Type B pancreatic cell (in vitro differentiated cells): ENCODE measurements around the gene CRIP1. TPM values are rescaled to one million over a fixed set of nuclear protein-coding genes. Genes with fewer than 3 reads are reported as not detected.

Experiments used
- DNase-seq: peaks from one replicate; pipeline ENCODE4 v3.0.0; 2021; ENCODE audit warnings: mixed read lengths; ENCODE audit not compliant: unreplicated experiment; ENCODE audit errors: extremely low spot score
- H3K27ac Mint-ChIP-seq: 2 replicates; pipeline ENCODE4 v1.8.0; 2021; ENCODE audit warnings: mild to moderate bottlenecking, mixed read lengths
- H3K27me3 Mint-ChIP-seq: 2 replicates; pipeline ENCODE4 v1.8.0; 2021; ENCODE audit warnings: mixed read lengths
- H3K36me3 Mint-ChIP-seq: 2 replicates; pipeline ENCODE4 v1.8.0; 2021; ENCODE audit warnings: mixed read lengths
- H3K4me1 Mint-ChIP-seq: one replicate; pipeline ENCODE4 v1.8.0; 2021; ENCODE audit warnings: mixed read lengths; ENCODE audit not compliant: unreplicated experiment
- H3K4me3 Mint-ChIP-seq: 2 replicates; pipeline ENCODE4 v1.8.0; 2021; ENCODE audit warnings: mild to moderate bottlenecking, mixed read lengths
- H3K9me3 Mint-ChIP-seq: 2 replicates; pipeline ENCODE4 v1.8.0; 2021; ENCODE audit warnings: mixed read lengths
- total RNA-seq: library from RNA; stranded (reverse); gene quantifications from 2 replicates; pipeline ENCODE4 v1.2.1, GENCODE V29; 2021; ENCODE audit warnings: low replicate concordance
- TF ChIP-seq, protein P1 (sequence below): fragments of 200-600 bp; sonication (generic); conservative IDR thresholded peaks from 2 replicates; pipeline ENCODE4 v1.5.0; 2021; ENCODE audit warnings: antibody characterized with exemption, mild to moderate bottlenecking

Gene CRIP1
- total RNA-seq, 1 donor from 2014 or later, result 15.4 TPM

DNA sequence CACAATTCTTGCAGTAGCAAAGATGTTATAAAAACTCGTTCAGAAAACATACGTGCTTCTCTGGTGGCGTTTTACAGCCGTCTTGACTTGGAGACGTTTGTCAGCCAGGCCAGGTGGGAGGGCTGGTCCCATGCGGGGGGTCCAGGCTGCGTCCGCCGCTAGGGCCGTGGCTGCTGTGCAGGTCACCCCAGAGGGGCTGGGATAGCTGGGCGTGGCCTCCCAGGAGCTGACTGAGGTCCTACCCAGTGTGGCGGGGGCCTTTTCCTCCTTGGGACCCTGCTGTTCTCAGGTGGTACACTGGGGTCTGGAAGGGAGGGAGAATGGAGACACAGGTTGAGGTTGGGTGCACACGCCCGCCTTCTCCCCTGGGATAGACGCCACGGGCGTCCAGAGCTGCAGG, 41.8 kb upstream of the CRIP1 start:
- H3K27me3 Mint-ChIP-seq, result no peaks in the 10 kb centered on the region
- H3K36me3 Mint-ChIP-seq, result no peaks in the 10 kb centered on the region

DNA sequence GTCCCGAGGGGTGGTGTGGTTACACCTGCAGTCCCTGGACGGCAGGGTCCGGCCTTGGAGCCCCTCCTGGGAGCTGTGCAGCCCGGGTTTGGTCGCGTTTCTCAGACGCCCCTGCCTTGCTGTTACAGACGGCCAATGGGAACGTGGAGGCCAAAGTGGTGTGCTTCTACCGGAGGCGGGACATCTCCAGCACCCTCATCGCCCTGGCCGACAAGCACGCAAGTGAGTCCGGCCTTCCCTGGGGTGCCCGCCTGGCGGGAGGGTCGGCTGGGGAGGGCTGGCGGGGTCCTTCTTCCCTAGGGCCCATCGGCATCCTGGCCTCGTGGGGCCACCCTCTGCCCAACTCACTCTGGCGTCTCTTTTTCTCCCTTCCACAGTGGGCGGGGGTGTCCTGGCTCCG, 41.4 kb upstream of the CRIP1 start:
- Mint-ChIP-seq H3K27me3 (no peaks in the 10 kb centered on the region), H3K4me3 (no peak overlapping the region), H3K36me3 (no peaks in the 10 kb centered on the region), H3K9me3 (no peaks in the 10 kb centered on the region), H3K27ac (no peak overlapping the region), H3K4me1 (peaks cover 4% of the 10 kb centered on the region)
- TF ChIP-seq, protein P1, sequence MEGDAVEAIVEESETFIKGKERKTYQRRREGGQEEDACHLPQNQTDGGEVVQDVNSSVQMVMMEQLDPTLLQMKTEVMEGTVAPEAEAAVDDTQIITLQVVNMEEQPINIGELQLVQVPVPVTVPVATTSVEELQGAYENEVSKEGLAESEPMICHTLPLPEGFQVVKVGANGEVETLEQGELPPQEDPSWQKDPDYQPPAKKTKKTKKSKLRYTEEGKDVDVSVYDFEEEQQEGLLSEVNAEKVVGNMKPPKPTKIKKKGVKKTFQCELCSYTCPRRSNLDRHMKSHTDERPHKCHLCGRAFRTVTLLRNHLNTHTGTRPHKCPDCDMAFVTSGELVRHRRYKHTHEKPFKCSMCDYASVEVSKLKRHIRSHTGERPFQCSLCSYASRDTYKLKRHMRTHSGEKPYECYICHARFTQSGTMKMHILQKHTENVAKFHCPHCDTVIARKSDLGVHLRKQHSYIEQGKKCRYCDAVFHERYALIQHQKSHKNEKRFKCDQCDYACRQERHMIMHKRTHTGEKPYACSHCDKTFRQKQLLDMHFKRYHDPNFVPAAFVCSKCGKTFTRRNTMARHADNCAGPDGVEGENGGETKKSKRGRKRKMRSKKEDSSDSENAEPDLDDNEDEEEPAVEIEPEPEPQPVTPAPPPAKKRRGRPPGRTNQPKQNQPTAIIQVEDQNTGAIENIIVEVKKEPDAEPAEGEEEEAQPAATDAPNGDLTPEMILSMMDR, result no peak
- no peak for DNase-seq

More for the DNA sequence above, 41.8 kb upstream of the CRIP1 start:
- peaks cover 4% of the 10 kb centered on the region for H3K4me1 Mint-ChIP-seq
- no peak overlapping the region for H3K4me3 Mint-ChIP-seq
- H3K9me3 Mint-ChIP-seq, result no peaks in the 10 kb centered on the region
- no peak overlapping the region for H3K27ac Mint-ChIP-seq
- DNase-seq, result no peak
- TF ChIP-seq, protein P1, result no peak

DNA sequence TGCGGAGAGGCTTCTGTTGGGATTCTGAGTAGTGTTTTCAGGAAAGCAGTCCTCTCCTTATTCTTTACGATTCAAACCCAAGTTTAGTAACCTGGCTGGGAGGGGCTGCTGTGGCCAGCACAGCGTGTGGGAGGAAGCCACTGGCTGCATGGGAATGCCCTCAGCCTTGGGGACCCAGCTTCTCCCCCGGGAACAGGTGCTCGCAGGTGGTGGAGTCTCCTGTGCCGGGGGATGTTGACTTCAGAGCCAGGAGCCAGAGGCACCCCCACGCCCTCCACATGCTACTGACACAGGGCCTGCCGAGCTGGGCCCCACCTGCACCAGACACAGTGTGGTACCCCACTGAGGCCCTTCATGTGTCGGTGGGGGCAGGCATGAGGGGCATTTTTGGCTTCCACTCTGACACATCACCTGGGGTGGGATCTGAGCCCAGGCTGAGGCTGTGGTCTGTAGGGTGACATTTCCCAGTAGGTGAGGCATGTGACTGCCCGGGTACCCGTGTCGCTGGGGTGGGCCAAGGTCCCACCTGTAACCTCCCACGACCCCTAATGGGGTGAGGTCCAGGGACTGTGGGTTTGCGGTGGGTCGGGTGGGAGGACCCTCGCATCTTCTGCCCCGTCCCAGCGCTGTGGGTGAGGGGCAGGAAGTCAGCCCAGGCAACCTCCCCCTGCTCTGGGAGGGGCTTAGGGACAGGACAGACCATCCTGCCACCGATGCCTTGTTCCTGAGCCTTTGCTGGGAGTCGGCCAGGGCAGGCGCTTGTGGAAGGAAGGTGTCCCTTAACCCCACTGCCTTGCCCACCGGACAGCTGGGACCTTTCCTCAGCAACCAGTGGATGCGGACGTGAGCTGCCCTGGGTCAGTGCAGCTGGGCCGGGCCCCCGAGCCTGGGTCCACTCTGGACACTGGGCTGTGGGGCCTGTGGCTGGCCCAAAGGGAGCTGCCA, 40.5 kb upstream of the CRIP1 start:
- Mint-ChIP-seq H3K9me3 (no peaks in the 10 kb centered on the region), H3K4me3 (no peak overlapping the region), H3K4me1 (peaks cover 4% of the 10 kb centered on the region), H3K36me3 (no peaks in the 10 kb centered on the region), H3K27ac (no peak overlapping the region), H3K27me3 (no peaks in the 10 kb centered on the region)
- DNase-seq, result no peak
- TF ChIP-seq, protein P1, result no peak

- H3K9me3 Mint-ChIP-seq, result no peaks in the 10 kb centered on the region
- H3K4me3 Mint-ChIP-seq, result no peak overlapping the region
- TF ChIP-seq, protein P1, result no peak
- H3K4me1 Mint-ChIP-seq, result peaks cover under 1% of the 10 kb centered on the region
- H3K36me3 Mint-ChIP-seq, result no peaks in the 10 kb centered on the region
- H3K27ac Mint-ChIP-seq, result no peak overlapping the region
- no peaks in the 10 kb centered on the region for H3K27me3 Mint-ChIP-seq
- DNase-seq, result no peak
These were observed 39.7 kb upstream of the CRIP1 start for GRCh38 chr14:105446971-105447370.

DNA sequence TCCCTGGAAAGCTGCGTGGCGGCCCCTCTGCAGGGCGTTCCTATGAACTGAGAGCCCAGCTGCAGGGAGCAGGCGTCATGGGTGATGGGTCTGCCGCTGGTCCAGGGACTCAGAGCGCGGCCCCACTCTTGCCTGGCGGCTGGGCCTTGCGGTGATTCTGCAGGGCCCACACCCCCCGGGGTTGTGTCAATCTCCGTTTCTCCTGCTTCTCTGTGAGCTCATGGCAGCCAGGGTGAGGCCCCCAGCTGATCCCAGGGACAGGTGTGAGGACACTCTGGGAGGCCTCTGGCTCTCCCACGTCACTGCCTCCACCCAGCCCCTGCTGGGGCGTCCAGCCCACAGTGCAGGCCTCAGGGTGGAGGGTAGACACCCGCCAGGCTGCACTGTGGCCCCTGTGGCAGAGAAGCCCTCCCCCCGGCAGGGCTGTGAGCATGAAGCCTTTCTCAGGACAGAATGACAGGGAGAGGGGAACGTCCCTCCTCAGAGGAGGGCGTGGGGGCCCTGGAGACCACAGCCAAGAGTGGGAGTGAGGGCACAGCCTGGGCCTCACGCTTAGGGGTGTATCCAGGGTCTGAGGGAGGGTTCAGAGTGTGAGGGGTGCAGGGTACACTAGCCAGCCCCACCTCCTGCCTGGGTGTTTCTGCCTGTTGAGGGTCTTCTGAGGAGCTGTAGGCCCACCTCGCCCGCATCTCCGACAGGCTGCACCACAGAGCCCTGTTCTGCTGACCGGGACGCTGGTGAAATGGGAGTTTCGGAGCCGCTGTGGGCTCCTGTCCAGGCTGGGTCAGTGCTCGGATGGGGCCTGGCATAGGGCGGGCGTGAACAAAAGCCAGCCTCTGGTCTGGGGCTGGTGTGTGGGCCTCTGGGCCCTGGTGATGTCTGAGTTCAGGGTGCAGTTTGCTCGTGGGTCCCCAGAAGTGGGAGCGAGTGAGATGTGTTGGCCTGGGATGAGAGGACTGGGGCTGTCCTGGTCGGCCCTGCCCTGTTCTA, 38.7 kb upstream of the CRIP1 start:
- DNase-seq, result no peak
- Mint-ChIP-seq H3K4me3 (no peak overlapping the region), H3K27me3 (no peaks in the 10 kb centered on the region), H3K27ac (no peak overlapping the region), H3K36me3 (peaks cover 4% of the 10 kb centered on the region), H3K9me3 (no peaks in the 10 kb centered on the region), H3K4me1 (no peaks in the 10 kb centered on the region)
- TF ChIP-seq, protein P1, result no peak
